Measurements from ENCODE around the gene MBNL2.

The MBNL2 gene

GRCh38 chr13:97219226-97219625 is 2.9 kb upstream of the MBNL2 start:
- 96% methylated on average over 2 of the region's 2 CpGs for WGBS (ENCODE audit: insufficient coverage)
- H3K4me3 ChIP-seq (ENCODE audit: control insufficient read depth in 1 of 7, extremely low read depth in 1 of 7, insufficient read depth in 4 of 7, low read depth in 2 of 7, low read length in 6 of 7) = no peak overlapping the region
- no peak for DNase-seq
- H3K9me3 ChIP-seq (ENCODE audit: control extremely low read depth in 1 of 5, control insufficient read depth in 4 of 5, insufficient read depth in 2 of 5, low read depth in 1 of 5, low read length in 4 of 5) = no peaks in the 10 kb centered on the region
- ChIA-PET CTCF (no interaction called here), POLR2A (no interaction called here)
- H3K27me3 ChIP-seq (replicated peaks in 2 of 5; ENCODE audit: control insufficient read depth in 4 of 5, insufficient read depth in 5 of 5, low read length in 4 of 5) = peaks cover 0 to 7% (median 4%) of the 10 kb centered on the region in 5 experiments
- H3K36me3 ChIP-seq (ENCODE audit: control insufficient read depth in 4 of 4, insufficient read depth in 4 of 4, low read length in 3 of 4) = no peaks in the 10 kb centered on the region
- H3K27ac ChIP-seq (ENCODE audit: insufficient read depth in 1 of 2, low read depth in 1 of 2, low read length in 2 of 2, poor library complexity in 1 of 2, severe bottlenecking in 2 of 2) = no peak overlapping the region
- H3K4me1 ChIP-seq (ENCODE audit: control extremely low read depth in 1 of 4, control insufficient read depth in 4 of 4, insufficient read depth in 4 of 4, low read length in 3 of 4) = peaks cover 11 to 20% (median 16%) of the 10 kb centered on the region in 4 experiments

GRCh38 chr13:97220151-97220900 is 1.8 kb upstream of the MBNL2 start:
- peaks cover 20 to 31% (median 24%) of the 10 kb centered on the region in 4 experiments for H3K4me1 ChIP-seq (ENCODE audit: control extremely low read depth in 1 of 4, control insufficient read depth in 4 of 4, insufficient read depth in 4 of 4, low read length in 3 of 4)
- 67% methylated on average over 1 of the region's 3 CpGs for WGBS (ENCODE audit: insufficient coverage)
- H3K27me3 ChIP-seq (replicated peaks in 2 of 5; ENCODE audit: control insufficient read depth in 4 of 5, insufficient read depth in 5 of 5, low read length in 4 of 5) = no peaks in the 10 kb centered on the region
- no peaks in the 10 kb centered on the region for H3K9me3 ChIP-seq (ENCODE audit: control extremely low read depth in 1 of 5, control insufficient read depth in 4 of 5, insufficient read depth in 2 of 5, low read depth in 1 of 5, low read length in 4 of 5)
- H3K4me3 ChIP-seq (ENCODE audit: control insufficient read depth in 1 of 7, extremely low read depth in 1 of 7, insufficient read depth in 4 of 7, low read depth in 2 of 7, low read length in 6 of 7) = no peak overlapping the region
- no peak overlapping the region for H3K27ac ChIP-seq (ENCODE audit: insufficient read depth in 1 of 2, low read depth in 1 of 2, low read length in 2 of 2, poor library complexity in 1 of 2, severe bottlenecking in 2 of 2)
- H3K36me3 ChIP-seq (ENCODE audit: control insufficient read depth in 4 of 4, insufficient read depth in 4 of 4, low read length in 3 of 4) = no peaks in the 10 kb centered on the region
- POLR2A ChIA-PET = no interaction called here
- CTCF ChIA-PET = no interaction called here
- no peak for DNase-seq

GRCh38 chr13:97221046-97221445 is 1.1 kb upstream of the MBNL2 start:
- ChIA-PET POLR2A (no interaction called here), CTCF (interaction anchor here (1.3 to 2.7 kb wide), 2 partner anchors 39 to 111 kb away, joined by 3 to 15 read pairs; no protein-coding TSS in a partner anchor)
- DNase-seq = no peak
- Histone ChIP-seq H3K27me3 (replicated peaks in 2 of 5; ENCODE audit: control insufficient read depth in 4 of 5, insufficient read depth in 5 of 5, low read length in 4 of 5) (no peaks in the 10 kb centered on the region), H3K27ac (ENCODE audit: insufficient read depth in 1 of 2, low read depth in 1 of 2, low read length in 2 of 2, poor library complexity in 1 of 2, severe bottlenecking in 2 of 2) (no peak overlapping the region), H3K36me3 (ENCODE audit: control insufficient read depth in 4 of 4, insufficient read depth in 4 of 4, low read length in 3 of 4) (no peaks in the 10 kb centered on the region), H3K4me3 (ENCODE audit: control insufficient read depth in 1 of 7, extremely low read depth in 1 of 7, insufficient read depth in 4 of 7, low read depth in 2 of 7, low read length in 6 of 7) (no peak overlapping the region), H3K9me3 (ENCODE audit: control extremely low read depth in 1 of 5, control insufficient read depth in 4 of 5, insufficient read depth in 2 of 5, low read depth in 1 of 5, low read length in 4 of 5) (no peaks in the 10 kb centered on the region), H3K4me1 (ENCODE audit: control extremely low read depth in 1 of 4, control insufficient read depth in 4 of 4, insufficient read depth in 4 of 4, low read length in 3 of 4) (peaks cover 25 to 38% (median 30%) of the 10 kb centered on the region in 4 experiments)
- no CpG with 5 or more reads among the region's 2 CpGs for WGBS (ENCODE audit: insufficient coverage)

- Histone ChIP-seq H3K27ac (ENCODE audit: insufficient read depth in 1 of 2, low read depth in 1 of 2, low read length in 2 of 2, poor library complexity in 1 of 2, severe bottlenecking in 2 of 2) (peak overlapping the region in 1 of 2 experiments; percentile 91), H3K9me3 (ENCODE audit: control extremely low read depth in 1 of 5, control insufficient read depth in 4 of 5, insufficient read depth in 2 of 5, low read depth in 1 of 5, low read length in 4 of 5) (no peaks in the 10 kb centered on the region), H3K36me3 (ENCODE audit: control insufficient read depth in 4 of 4, insufficient read depth in 4 of 4, low read length in 3 of 4) (no peaks in the 10 kb centered on the region), H3K4me3 (ENCODE audit: control insufficient read depth in 1 of 7, extremely low read depth in 1 of 7, insufficient read depth in 4 of 7, low read depth in 2 of 7, low read length in 6 of 7) (peak overlapping the region in 5 of 7 experiments; percentile 82 to 99 (median 89)), H3K4me1 (ENCODE audit: control extremely low read depth in 1 of 4, control insufficient read depth in 4 of 4, insufficient read depth in 4 of 4, low read length in 3 of 4) (peaks cover 29 to 41% (median 34%) of the 10 kb centered on the region in 4 experiments), H3K27me3 (replicated peaks in 2 of 5; ENCODE audit: control insufficient read depth in 4 of 5, insufficient read depth in 5 of 5, low read length in 4 of 5) (no peaks in the 10 kb centered on the region)
- DNase-seq = no peak
- 75% methylated on average over 1 of the region's 6 CpGs for WGBS (ENCODE audit: insufficient coverage)
- ChIA-PET POLR2A (interaction anchor here (0.6 kb wide), 1 partner anchor 159 kb away, joined by 4 read pairs; no protein-coding TSS in a partner anchor), CTCF (interaction anchor here (1.2 to 2.7 kb wide), 4 partner anchors 9 to 112 kb away, joined by 3 to 15 read pairs (median 8); no protein-coding TSS in a partner anchor)
These were observed 667 bp upstream of the MBNL2 start for GRCh38 chr13:97221466-97221865.

GRCh38 chr13:97223037-97223710 is 1.0 kb downstream of the MBNL2 start:
- CTCF ChIA-PET = interaction anchor here (0.9 to 3.2 kb wide), 10 partner anchors 9 to 113 kb away, joined by 3 to 15 read pairs (median 5); no protein-coding TSS in a partner anchor
- DNase-seq = no peak
- peak overlapping the region; percentile 69 to 91 for H3K27ac ChIP-seq (ENCODE audit: insufficient read depth in 1 of 2, low read depth in 1 of 2, low read length in 2 of 2, poor library complexity in 1 of 2, severe bottlenecking in 2 of 2)
- H3K9me3 ChIP-seq (ENCODE audit: control extremely low read depth in 1 of 5, control insufficient read depth in 4 of 5, insufficient read depth in 2 of 5, low read depth in 1 of 5, low read length in 4 of 5) = no peaks in the 10 kb centered on the region
- peaks cover 41 to 58% (median 51%) of the 10 kb centered on the region in 4 experiments for H3K4me1 ChIP-seq (ENCODE audit: control extremely low read depth in 1 of 4, control insufficient read depth in 4 of 4, insufficient read depth in 4 of 4, low read length in 3 of 4)
- POLR2A ChIA-PET = interaction anchor here (1.1 kb wide), 1 partner anchor 121 kb away, joined by 3 read pairs; no protein-coding TSS in a partner anchor
- H3K27me3 ChIP-seq (replicated peaks in 2 of 5; ENCODE audit: control insufficient read depth in 4 of 5, insufficient read depth in 5 of 5, low read length in 4 of 5) = no peaks in the 10 kb centered on the region
- H3K36me3 ChIP-seq (ENCODE audit: control insufficient read depth in 4 of 4, insufficient read depth in 4 of 4, low read length in 3 of 4) = no peaks in the 10 kb centered on the region
- 0% methylated on average over 4 of the region's 6 CpGs for WGBS (ENCODE audit: insufficient coverage)
- H3K4me3 ChIP-seq (ENCODE audit: control insufficient read depth in 1 of 7, extremely low read depth in 1 of 7, insufficient read depth in 4 of 7, low read depth in 2 of 7, low read length in 6 of 7) = peak overlapping the region in 6 of 7 experiments; percentile 82 to 99 (median 89)

- H3K9me3 ChIP-seq (ENCODE audit: control extremely low read depth in 1 of 5, control insufficient read depth in 4 of 5, insufficient read depth in 2 of 5, low read depth in 1 of 5, low read length in 4 of 5) = no peaks in the 10 kb centered on the region
- peak; percentile 34 to 78 (median 72) for DNase-seq
- ChIA-PET POLR2A (interaction anchor here (0.6 to 0.9 kb wide), 2 partner anchors 34 to 1167 kb away, joined by 3 read pairs; no protein-coding TSS in a partner anchor), CTCF (interaction anchor here (0.6 to 3.2 kb wide), 9 partner anchors 9 to 114 kb away, joined by 3 to 15 read pairs (median 4); no protein-coding TSS in a partner anchor)
- H3K4me1 ChIP-seq (ENCODE audit: control extremely low read depth in 1 of 4, control insufficient read depth in 4 of 4, insufficient read depth in 4 of 4, low read length in 3 of 4) = peaks cover 41 to 58% (median 51%) of the 10 kb centered on the region in 4 experiments
- no peaks in the 10 kb centered on the region for H3K27me3 ChIP-seq (replicated peaks in 2 of 5; ENCODE audit: control insufficient read depth in 4 of 5, insufficient read depth in 5 of 5, low read length in 4 of 5)
- H3K36me3 ChIP-seq (ENCODE audit: control insufficient read depth in 4 of 4, insufficient read depth in 4 of 4, low read length in 3 of 4) = no peaks in the 10 kb centered on the region
- peak overlapping the region; percentile 69 to 91 for H3K27ac ChIP-seq (ENCODE audit: insufficient read depth in 1 of 2, low read depth in 1 of 2, low read length in 2 of 2, poor library complexity in 1 of 2, severe bottlenecking in 2 of 2)
- WGBS (ENCODE audit: insufficient coverage) = 5% methylated on average over 10 of the region's 11 CpGs
- peak overlapping the region; percentile 12 to 99 (median 89) for H3K4me3 ChIP-seq (ENCODE audit: control insufficient read depth in 1 of 7, extremely low read depth in 1 of 7, insufficient read depth in 4 of 7, low read depth in 2 of 7, low read length in 6 of 7)
These were observed 1.8 kb downstream of the MBNL2 start for GRCh38 chr13:97223711-97224541.
